ENCODE data around the gene ARHGAP40. TPM values are rescaled to one million over a fixed set of nuclear protein-coding genes. Genes with fewer than 3 reads are reported as not detected.

ARHGAP40 gene
- total and polyA plus RNA-seq, 4 donors, result 0.57 to 5.0 (median 1.1) TPM

DNA sequence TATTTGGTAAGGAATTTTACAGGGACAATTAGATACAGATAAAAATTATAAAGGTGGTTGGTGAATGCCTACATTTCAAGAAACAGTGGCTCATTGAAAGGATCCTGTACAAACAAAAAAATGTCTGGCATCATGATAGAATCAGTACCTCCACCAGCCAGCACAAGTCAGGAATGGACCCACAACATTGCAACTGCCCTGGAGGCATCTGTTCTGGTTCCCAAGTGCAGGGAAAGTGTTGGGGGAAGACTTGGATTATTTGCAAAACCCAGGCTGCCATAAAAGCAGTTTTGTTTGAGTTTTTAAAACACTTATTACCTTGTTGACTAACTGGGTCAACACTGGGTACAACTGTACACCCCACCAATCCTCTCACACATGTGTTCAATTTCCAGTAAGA lies 24.3 kb downstream of the ARHGAP40 start:
- Histone ChIP-seq H3K27me3 (ENCODE audit: control insufficient read depth in 3 of 3, insufficient read depth in 3 of 3, low read length in 2 of 3) (peaks cover 0 to 2% (median 1%) of the 10 kb centered on the region in 3 donors), H3K4me1 (ENCODE audit: control insufficient read depth in 5 of 5, insufficient read depth in 5 of 5, low read length in 5 of 5) (no peaks in the 10 kb centered on the region), H3K9ac (ENCODE audit: insufficient read depth in 1 of 2, low read length in 2 of 2) (no peak overlapping the region), H3K4me3 (no peak overlapping the region), H3K27ac (ENCODE audit: low read depth in 1 of 2, low read length in 1 of 2) (no peak overlapping the region), H3K9me3 (ENCODE audit: control insufficient read depth in 4 of 4, insufficient read depth in 3 of 4, low read length in 3 of 4) (peaks cover 0 to 9% (median 2%) of the 10 kb centered on the region in 4 donors), H3K36me3 (ENCODE audit: control insufficient read depth in 4 of 4, insufficient read depth in 4 of 4, low read length in 4 of 4) (no peaks in the 10 kb centered on the region)
- no peak for ATAC-seq (ENCODE audit: insufficient read depth, low FRiP score)
- TF ChIP-seq, protein P1, sequence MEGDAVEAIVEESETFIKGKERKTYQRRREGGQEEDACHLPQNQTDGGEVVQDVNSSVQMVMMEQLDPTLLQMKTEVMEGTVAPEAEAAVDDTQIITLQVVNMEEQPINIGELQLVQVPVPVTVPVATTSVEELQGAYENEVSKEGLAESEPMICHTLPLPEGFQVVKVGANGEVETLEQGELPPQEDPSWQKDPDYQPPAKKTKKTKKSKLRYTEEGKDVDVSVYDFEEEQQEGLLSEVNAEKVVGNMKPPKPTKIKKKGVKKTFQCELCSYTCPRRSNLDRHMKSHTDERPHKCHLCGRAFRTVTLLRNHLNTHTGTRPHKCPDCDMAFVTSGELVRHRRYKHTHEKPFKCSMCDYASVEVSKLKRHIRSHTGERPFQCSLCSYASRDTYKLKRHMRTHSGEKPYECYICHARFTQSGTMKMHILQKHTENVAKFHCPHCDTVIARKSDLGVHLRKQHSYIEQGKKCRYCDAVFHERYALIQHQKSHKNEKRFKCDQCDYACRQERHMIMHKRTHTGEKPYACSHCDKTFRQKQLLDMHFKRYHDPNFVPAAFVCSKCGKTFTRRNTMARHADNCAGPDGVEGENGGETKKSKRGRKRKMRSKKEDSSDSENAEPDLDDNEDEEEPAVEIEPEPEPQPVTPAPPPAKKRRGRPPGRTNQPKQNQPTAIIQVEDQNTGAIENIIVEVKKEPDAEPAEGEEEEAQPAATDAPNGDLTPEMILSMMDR (IDR thresholded peaks at IDR 0.05; ENCODE audit: control extremely low read depth, extremely low read depth), result no peak
- no peak for DNase-seq

DNA sequence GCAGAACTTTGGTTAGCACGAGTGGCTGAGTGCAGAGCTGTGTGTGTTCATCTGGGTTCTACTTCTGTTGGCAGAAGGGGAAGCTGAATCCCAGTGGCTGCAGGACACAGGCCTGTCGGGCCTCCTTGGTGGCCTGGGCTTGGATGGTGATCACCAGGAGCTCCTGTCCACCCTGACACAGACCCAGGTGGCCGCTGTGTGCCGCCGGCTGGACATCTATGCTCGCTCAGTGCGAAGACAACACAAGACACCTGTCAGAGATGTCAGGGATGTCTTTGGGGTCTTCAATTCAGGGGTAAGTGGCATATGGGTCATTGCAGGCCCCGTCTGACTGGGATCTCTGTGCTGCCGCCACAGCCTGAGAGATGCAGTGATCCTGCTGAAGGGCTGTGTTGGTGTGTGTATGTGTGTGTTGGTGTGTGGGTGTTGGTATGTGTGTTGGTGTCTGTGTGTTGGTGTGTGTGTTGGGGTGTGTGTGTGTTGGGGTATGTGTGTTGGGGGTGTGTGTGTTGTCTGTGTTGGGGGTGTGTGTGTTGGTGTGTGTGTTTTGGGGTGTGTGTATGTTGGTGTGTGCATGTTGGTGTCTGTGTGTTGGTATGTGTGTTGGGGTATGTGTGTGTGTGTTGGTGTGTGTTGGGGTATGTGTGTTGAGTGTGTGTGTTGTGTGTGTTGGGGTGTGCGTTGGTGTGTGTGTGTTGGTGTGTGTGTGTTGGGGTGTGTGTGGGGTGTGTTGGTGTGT lies 25.5 kb downstream of the ARHGAP40 start:
- Histone ChIP-seq H3K27ac (ENCODE audit: low read depth in 1 of 2, low read length in 1 of 2) (no peak overlapping the region), H3K9ac (ENCODE audit: insufficient read depth in 1 of 2, low read length in 2 of 2) (no peak overlapping the region), H3K4me3 (no peak overlapping the region), H3K4me1 (ENCODE audit: control insufficient read depth in 5 of 5, insufficient read depth in 5 of 5, low read length in 5 of 5) (no peaks in the 10 kb centered on the region), H3K27me3 (ENCODE audit: control insufficient read depth in 3 of 3, insufficient read depth in 3 of 3, low read length in 2 of 3) (peaks cover 0 to 2% (median 0%) of the 10 kb centered on the region in 3 donors), H3K9me3 (ENCODE audit: control insufficient read depth in 4 of 4, insufficient read depth in 3 of 4, low read length in 3 of 4) (peaks cover 0 to 9% (median 2%) of the 10 kb centered on the region in 4 donors), H3K36me3 (ENCODE audit: control insufficient read depth in 4 of 4, insufficient read depth in 4 of 4, low read length in 4 of 4) (no peaks in the 10 kb centered on the region)
- DNase-seq (no peak), ATAC-seq (ENCODE audit: insufficient read depth, low FRiP score) (no peak)
- TF ChIP-seq, protein P1 (IDR thresholded peaks at IDR 0.05; ENCODE audit: control extremely low read depth, extremely low read depth), result no peak
- WGBS, 2 donors, result 90% methylated on average over 10 of the region's 10 CpGs

DNA sequence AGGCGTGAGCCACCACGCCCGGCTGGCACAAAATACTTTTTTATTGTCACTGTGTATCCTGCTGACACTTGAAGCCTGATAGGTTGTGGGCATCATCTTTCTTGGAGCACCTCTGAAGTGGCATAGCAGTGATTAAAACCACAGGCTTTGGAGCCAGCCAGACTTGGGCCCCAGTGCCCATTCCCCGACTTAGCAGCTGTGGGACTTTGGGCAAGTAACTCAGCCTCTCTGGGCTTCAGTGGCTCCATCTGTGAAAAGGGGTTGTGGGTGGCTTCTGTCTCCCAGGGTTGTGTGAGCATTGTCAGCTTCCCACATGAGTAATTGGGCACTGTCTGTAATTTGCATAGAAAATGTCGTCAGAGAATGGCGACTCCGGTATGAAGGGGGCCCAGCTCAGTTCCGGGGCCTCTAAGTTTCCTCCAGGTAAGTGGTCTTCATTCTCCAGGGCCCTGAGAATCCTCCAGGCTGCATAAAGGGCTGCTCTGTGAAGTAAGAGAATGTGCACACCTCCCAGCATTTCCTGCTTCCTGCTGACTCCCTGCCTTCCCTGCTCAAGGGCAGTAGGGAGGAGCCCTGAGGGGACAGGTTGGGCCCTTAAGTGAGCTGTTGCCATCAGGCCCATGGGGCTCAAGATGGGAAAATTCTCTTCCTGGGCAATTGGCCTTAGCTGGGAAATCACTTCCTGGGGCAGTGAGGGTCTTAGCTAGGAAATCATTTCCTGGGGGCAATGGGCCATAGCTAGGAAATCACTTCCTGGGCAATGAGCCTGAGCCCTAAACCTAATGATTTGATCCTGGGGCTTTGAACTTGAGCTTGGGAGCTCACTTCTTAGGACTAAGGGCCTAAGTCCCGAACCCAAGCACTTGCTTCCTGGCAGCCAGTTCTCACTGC lies 27.2 kb downstream of the ARHGAP40 start:
- no peak overlapping the region for H3K27ac ChIP-seq (ENCODE audit: low read depth in 1 of 2, low read length in 1 of 2)
- 77 to 84% methylated on average over 9 of the region's 9 CpGs for WGBS, 2 donors
- ATAC-seq (ENCODE audit: insufficient read depth, low FRiP score) (no peak), DNase-seq (no peak)
- H3K36me3 ChIP-seq (ENCODE audit: control insufficient read depth in 4 of 4, insufficient read depth in 4 of 4, low read length in 4 of 4), result no peaks in the 10 kb centered on the region
- TF ChIP-seq, protein P1 (IDR thresholded peaks at IDR 0.05; ENCODE audit: control extremely low read depth, extremely low read depth), result no peak
- H3K4me1 ChIP-seq (ENCODE audit: control insufficient read depth in 5 of 5, insufficient read depth in 5 of 5, low read length in 5 of 5), result no peaks in the 10 kb centered on the region
- H3K9ac ChIP-seq (ENCODE audit: insufficient read depth in 1 of 2, low read length in 2 of 2), result no peak overlapping the region
- peaks cover 0 to 9% (median 2%) of the 10 kb centered on the region in 4 donors for H3K9me3 ChIP-seq (ENCODE audit: control insufficient read depth in 4 of 4, insufficient read depth in 3 of 4, low read length in 3 of 4)
- no peak overlapping the region for H3K4me3 ChIP-seq
- H3K27me3 ChIP-seq (ENCODE audit: control insufficient read depth in 3 of 3, insufficient read depth in 3 of 3, low read length in 2 of 3), result no peaks in the 10 kb centered on the region

Measured in lung (tissue), 12 donors.